Uterus (tissue), 4 donors: ENCODE measurements around the gene SMOC2. TPM values are rescaled to one million over a fixed set of nuclear protein-coding genes. Genes with fewer than 3 reads are reported as not detected.

Experiments used
- DNase-seq, 2 donors: peaks; one replicate each; pipeline ENCODE4 v3.0.0-alpha.2; 2019 to 2020
- H3K27ac ChIP-seq, 2 donors: fragments of 200-600 bp; sonication (generic); 1 replicate in 1 of 2; 2 replicates in 1 of 2; pipeline ENCODE4 v1.5.1; 2016 to 2018
- H3K27me3 ChIP-seq, 2 donors: fragments of 200-600 bp; sonication (generic); one replicate each; pipeline ENCODE4 v1.5.1; 2018 to 2019; ENCODE audit warnings: control low read depth in 1 of 2
- H3K36me3 ChIP-seq, 2 donors: fragments of 200-600 bp; sonication (generic); one replicate each; pipeline ENCODE4 v1.5.1; 2019; ENCODE audit warnings: control low read depth in 1 of 2
- H3K4me1 ChIP-seq, 2 donors: fragments of 200-600 bp; sonication (generic); one replicate each; pipeline ENCODE4 v1.5.1; 2018 to 2019; ENCODE audit warnings: control low read depth in 1 of 2
- H3K4me3 ChIP-seq, 2 donors: fragments of 200-600 bp; sonication (generic); 1 replicate in 1 of 2; 2 replicates in 1 of 2; pipeline ENCODE4 v1.5.1; 2018 to 2019; ENCODE audit warnings: mild to moderate bottlenecking in 1 of 2
- H3K9me3 ChIP-seq, 2 donors: fragments of 200-600 bp; sonication (generic); one replicate each; pipeline ENCODE4 v1.5.1; 2019; ENCODE audit warnings: control low read depth in 1 of 2
- POLR2A ChIP-seq, 2 donors: fragments of 450-650 bp; IDR thresholded peaks; one replicate each; pipeline ENCODE4 v1.6.1; 2016; ENCODE audit warnings: antibody characterized with exemption in 2 of 2, mild to moderate bottlenecking in 1 of 2, moderate library complexity in 1 of 2
- intact Hi-C: fragments of 100-400 bp; cut with DNase I; formaldehyde crosslinking; loops from one replicate; pipeline ENCODE4 v1.15.1; 2023; ENCODE audit warnings: low total_unique reads
- total RNA-seq, 4 donors: library from RNA; depleted of rRNA in 3 of 4; stranded (reverse); fragments of >200 nt in 3 of 4; gene quantifications; one replicate each; pipeline versions ENCODE4 v1.1.0 to v1.2.4, GENCODE V29; 2014 to 2023
- TF ChIP-seq, protein P1 (sequence below), 4 experiments: fragments of 200-600 bp in 2 of 4; fragments of 450-650 bp in 2 of 4; sonication (generic) in 2 of 4; IDR thresholded peaks; one replicate each; pipeline ENCODE4 v1.5.1; 2016 to 2019; ENCODE audit warnings: antibody characterized with exemption in 4 of 4, mild to moderate bottlenecking in 2 of 4, moderate library complexity in 1 of 4
- donor health status: DM: yes; HTN: yes; CAD: no.

The SMOC2 gene
- total RNA-seq, 4 donors from 2014 or later = 98.2 to 139 (median 121) TPM

- TF ChIP-seq, protein P1, sequence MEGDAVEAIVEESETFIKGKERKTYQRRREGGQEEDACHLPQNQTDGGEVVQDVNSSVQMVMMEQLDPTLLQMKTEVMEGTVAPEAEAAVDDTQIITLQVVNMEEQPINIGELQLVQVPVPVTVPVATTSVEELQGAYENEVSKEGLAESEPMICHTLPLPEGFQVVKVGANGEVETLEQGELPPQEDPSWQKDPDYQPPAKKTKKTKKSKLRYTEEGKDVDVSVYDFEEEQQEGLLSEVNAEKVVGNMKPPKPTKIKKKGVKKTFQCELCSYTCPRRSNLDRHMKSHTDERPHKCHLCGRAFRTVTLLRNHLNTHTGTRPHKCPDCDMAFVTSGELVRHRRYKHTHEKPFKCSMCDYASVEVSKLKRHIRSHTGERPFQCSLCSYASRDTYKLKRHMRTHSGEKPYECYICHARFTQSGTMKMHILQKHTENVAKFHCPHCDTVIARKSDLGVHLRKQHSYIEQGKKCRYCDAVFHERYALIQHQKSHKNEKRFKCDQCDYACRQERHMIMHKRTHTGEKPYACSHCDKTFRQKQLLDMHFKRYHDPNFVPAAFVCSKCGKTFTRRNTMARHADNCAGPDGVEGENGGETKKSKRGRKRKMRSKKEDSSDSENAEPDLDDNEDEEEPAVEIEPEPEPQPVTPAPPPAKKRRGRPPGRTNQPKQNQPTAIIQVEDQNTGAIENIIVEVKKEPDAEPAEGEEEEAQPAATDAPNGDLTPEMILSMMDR (IDR thresholded peaks at IDR 0.05) = no peak
- no peak for TF ChIP-seq POLR2A (IDR thresholded peaks at IDR 0.05)
- Histone ChIP-seq H3K9me3 (no peaks in the 10 kb centered on the region), H3K36me3 (no peaks in the 10 kb centered on the region), H3K27ac (peak overlapping the region; percentile 48 to 59), H3K4me1 (no peaks in the 10 kb centered on the region), H3K4me3 (no peak overlapping the region), H3K27me3 (no peaks in the 10 kb centered on the region)
- no peak for DNase-seq
- intact Hi-C loops = no loop called here
These were observed 26.5 kb upstream of the SMOC2 start for GRCh38 chr6:168414336-168415097.

DNA sequence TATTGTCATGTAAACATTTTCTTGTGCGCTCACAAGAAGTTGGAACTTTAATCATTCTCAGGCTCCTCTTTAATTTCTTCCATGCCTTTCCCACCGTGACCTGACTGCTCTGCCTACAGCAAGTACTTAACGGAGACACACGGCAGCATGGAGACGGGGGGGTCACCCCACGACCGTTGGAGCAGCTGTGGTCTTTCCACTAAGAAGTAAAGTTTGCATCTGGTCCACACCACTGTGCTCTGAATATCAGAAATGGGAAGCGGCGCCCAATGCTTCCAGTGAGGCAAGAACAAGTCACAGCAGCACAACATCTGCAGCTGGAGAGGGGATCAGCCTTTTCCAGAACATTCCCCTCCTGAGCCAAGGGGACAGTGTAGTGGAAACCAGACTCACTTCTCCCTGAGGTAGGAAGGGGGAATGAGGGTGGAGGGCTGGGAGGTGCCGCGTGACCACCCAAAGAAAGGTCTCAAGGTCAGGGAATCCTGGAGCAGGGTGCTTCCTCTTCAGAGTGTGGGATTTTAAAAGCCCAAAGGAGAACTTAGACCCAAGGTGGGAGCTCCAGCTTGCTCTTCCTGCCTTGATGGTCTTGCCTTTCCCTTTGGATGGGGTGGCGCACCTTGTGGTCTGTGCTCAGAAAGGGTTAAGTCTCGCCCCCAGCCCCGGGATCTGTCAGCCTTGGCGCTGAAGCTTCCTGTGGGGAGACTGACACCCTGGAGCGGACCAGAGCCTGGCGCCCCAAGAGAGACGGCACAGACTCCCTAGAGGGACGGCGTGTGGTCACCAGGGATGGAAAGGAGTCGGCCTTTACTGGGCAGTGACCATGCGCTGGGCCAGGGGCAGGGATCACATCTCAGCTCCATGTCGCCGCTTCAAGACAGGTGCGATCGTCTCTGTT lies 25.6 kb upstream of the SMOC2 start:
- no peaks in the 10 kb centered on the region for H3K9me3 ChIP-seq
- peak overlapping the region; percentile 48 to 59 for H3K27ac ChIP-seq
- H3K4me1 ChIP-seq = no peaks in the 10 kb centered on the region
- H3K4me3 ChIP-seq = no peak overlapping the region
- intact Hi-C loops = no loop called here
- DNase-seq = no peak
- TF ChIP-seq, protein P1 (IDR thresholded peaks at IDR 0.05) = no peak
- TF ChIP-seq POLR2A (IDR thresholded peaks at IDR 0.05) = no peak
- no peaks in the 10 kb centered on the region for H3K36me3 ChIP-seq
- no peaks in the 10 kb centered on the region for H3K27me3 ChIP-seq

DNA sequence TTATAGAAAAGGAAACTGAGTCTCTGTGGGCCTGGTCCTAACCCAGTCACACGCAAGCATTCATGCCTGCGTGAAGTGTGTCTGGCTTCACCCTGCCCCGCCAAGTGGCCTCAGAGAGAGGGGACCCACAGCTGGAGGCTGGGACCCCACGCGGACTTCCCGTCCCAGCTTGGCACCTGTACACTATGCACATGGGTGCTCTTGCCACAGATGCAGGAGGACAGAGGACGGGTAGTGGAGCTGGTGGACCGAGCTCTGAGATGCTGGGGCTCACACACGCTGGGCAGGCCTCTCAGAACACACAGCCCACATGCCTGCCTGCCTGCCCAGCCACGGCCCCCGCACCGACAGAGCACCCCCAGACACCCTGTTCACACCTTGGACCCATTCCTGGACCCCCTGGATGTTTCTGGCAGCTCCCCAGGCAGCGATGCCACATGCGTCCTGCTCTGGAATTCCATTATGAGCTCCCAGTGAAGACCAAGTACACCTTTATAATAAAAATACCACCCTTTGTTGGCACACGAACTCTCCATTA lies 24.9 kb upstream of the SMOC2 start:
- TF ChIP-seq POLR2A (IDR thresholded peaks at IDR 0.05) = no peak
- TF ChIP-seq, protein P1 (IDR thresholded peaks at IDR 0.05) = no peak
- H3K27ac ChIP-seq = peak overlapping the region; percentile 48 to 59
- no peaks in the 10 kb centered on the region for H3K9me3 ChIP-seq
- H3K4me3 ChIP-seq = no peak overlapping the region
- no peaks in the 10 kb centered on the region for H3K36me3 ChIP-seq
- intact Hi-C loops = no loop called here
- no peaks in the 10 kb centered on the region for H3K4me1 ChIP-seq
- no peaks in the 10 kb centered on the region for H3K27me3 ChIP-seq
- no peak for DNase-seq

DNA sequence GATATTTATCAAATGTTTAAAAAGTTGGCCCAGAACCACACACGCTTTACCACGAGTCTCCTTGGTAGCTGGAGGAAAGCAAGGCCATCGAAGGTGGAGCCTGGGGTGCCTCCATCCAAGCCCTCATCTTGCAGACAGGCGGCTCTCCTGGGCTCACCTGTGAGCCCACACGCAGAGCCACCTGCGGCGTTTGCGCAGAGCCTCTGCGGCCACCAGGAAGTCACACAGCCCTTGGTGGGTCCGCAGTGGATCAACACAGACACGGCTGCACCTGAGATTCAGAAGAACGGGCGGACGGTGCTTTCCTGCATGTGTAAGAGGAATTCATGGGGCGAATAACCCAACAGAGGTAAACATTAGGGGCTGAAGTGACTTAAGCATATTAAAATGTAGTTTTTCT lies 24.5 kb upstream of the SMOC2 start:
- intact Hi-C loops = no loop called here
- Histone ChIP-seq H3K27me3 (no peaks in the 10 kb centered on the region), H3K4me1 (no peaks in the 10 kb centered on the region), H3K27ac (peak overlapping the region in 1 of 2 donors; percentile 78), H3K36me3 (no peaks in the 10 kb centered on the region), H3K9me3 (no peaks in the 10 kb centered on the region), H3K4me3 (no peak overlapping the region)
- TF ChIP-seq POLR2A (IDR thresholded peaks at IDR 0.05) = no peak
- TF ChIP-seq, protein P1 (IDR thresholded peaks at IDR 0.05) = no peak
- no peak for DNase-seq
